K562 (cell line): Measurements from ENCODE around the gene RIT1. TPM values are rescaled to one million over a fixed set of nuclear protein-coding genes. Genes with fewer than 3 reads are reported as not detected.

ENCODE experiments used
- ARNT ChIP-seq, 2 experiments: fragments of 450-650 bp; IDR thresholded peaks; 2 replicates each; pipeline ENCODE4 v1.6.1; 2016; ENCODE audit warnings: mild to moderate bottlenecking in 1 of 2
- CEBPG ChIP-seq, 3 experiments: fragments of 200-800 bp in 1 of 3; sonication (Bioruptor generic) in 1 of 3; sonication (generic) in 1 of 3; formaldehyde crosslinking in 1 of 3; IDR thresholded peaks in 2 of 3; conservative IDR thresholded peaks in 1 of 3; 2 replicates each; pipeline versions ENCODE4 v1.6.1 to v1.8.0; 2016 to 2022; ENCODE audit warnings: missing compliant biosample characterization in 2 of 3, missing genetic modification characterization in 2 of 3, mild to moderate bottlenecking in 1 of 3, missing genetic modification reagents in 1 of 3
- CTBP1 ChIP-seq: fragments of 450-650 bp; IDR thresholded peaks from 2 replicates; pipeline ENCODE4 v1.6.1; 2016; ENCODE audit warnings: borderline replicate concordance
- CXXC5 ChIP-seq: fragments of 250-450 bp; sonication (Bioruptor Pico); IDR thresholded peaks from 2 replicates; pipeline ENCODE4 v1.8.0; 2022; ENCODE audit warnings: inconsistent platforms, mild to moderate bottlenecking, moderate library complexity
- E2F1 ChIP-seq: sonication (generic); formaldehyde crosslinking; IDR thresholded peaks from 2 replicates; pipeline ENCODE4 v1.8.1; 2023; ENCODE audit warnings: mild to moderate bottlenecking, missing genetic modification reagents, moderate library complexity
- ELF4 ChIP-seq: fragments of 450-650 bp; formaldehyde crosslinking; IDR thresholded peaks from 2 replicates; pipeline ENCODE4 v1.4.0; 2022; ENCODE audit warnings: missing genetic modification characterization
- ESRRB ChIP-seq: fragments of 250-450 bp; sonication (Bioruptor Pico); IDR thresholded peaks from 2 replicates; pipeline ENCODE4 v1.5.0; 2020; ENCODE audit warnings: mild to moderate bottlenecking, moderate library complexity, borderline replicate concordance
- MLLT1 ChIP-seq, 2 experiments: fragments of 450-650 bp; IDR thresholded peaks; 2 replicates each; pipeline ENCODE4 v1.6.1; 2016
- PATZ1 ChIP-seq: fragments of 250-450 bp; sonication (Bioruptor Pico); IDR thresholded peaks from 2 replicates; pipeline ENCODE4 v1.5.0; 2020; ENCODE audit warnings: mild to moderate bottlenecking, borderline replicate concordance
- POU5F1 ChIP-seq: fragments of 150-350 bp; IDR thresholded peaks from 2 replicates; pipeline ENCODE4 v1.6.1; 2014; ENCODE audit warnings: borderline replicate concordance, low read length, low read depth, mild to moderate bottlenecking; ENCODE audit not compliant: partially characterized antibody
- PRDM10 ChIP-seq: fragments of 450-650 bp; IDR thresholded peaks from 2 replicates; pipeline ENCODE4 v1.6.1; 2018; ENCODE audit not compliant: partially characterized antibody
- PTTG1 ChIP-seq: fragments of 450-650 bp; IDR thresholded peaks from 2 replicates; pipeline ENCODE4 v1.6.1; 2016; ENCODE audit warnings: low read depth, mild to moderate bottlenecking, missing genetic modification characterization, missing compliant biosample characterization
- RB1 ChIP-seq: fragments of 450-650 bp; IDR thresholded peaks from 2 replicates; pipeline ENCODE4 v1.6.1; 2017; ENCODE audit warnings: low read depth, mild to moderate bottlenecking
- RFX7 ChIP-seq: fragments of 250-450 bp; sonication (Bioruptor Pico); IDR thresholded peaks from 2 replicates; pipeline ENCODE4 v1.5.1; 2021; ENCODE audit warnings: mild to moderate bottlenecking
- USF1 ChIP-seq: sonication (generic); formaldehyde crosslinking; IDR thresholded peaks from 2 replicates; pipeline ENCODE4 v1.9.0; 2022; ENCODE audit warnings: mild to moderate bottlenecking, missing genetic modification reagents
- XRCC3 ChIP-seq: fragments of 450-650 bp; IDR thresholded peaks from 2 replicates; pipeline ENCODE4 v1.6.1; 2017; ENCODE audit warnings: mild to moderate bottlenecking, moderate library complexity
- ZKSCAN3 ChIP-seq: fragments of 250-450 bp; sonication (Bioruptor Pico); IDR thresholded peaks from 2 replicates; pipeline ENCODE4 v1.4.0; 2020
- ZNF436 ChIP-seq: fragments of 250-450, 450-650 bp; sonication (Bioruptor Pico); formaldehyde crosslinking; IDR thresholded peaks from 2 replicates; pipeline ENCODE4 v1.7.0; 2020; ENCODE audit warnings: mild to moderate bottlenecking
- ZZZ3 ChIP-seq: fragments of 450-650 bp; IDR thresholded peaks from 2 replicates; pipeline ENCODE4 v1.6.1; 2016; ENCODE audit warnings: antibody characterized with exemption, mild to moderate bottlenecking, moderate library complexity
- polyA plus RNA-seq, 8 experiments: library from polyadenylated mRNA; depleted of rRNA in 4 of 8; stranded (reverse) in 5 of 8; unstranded in 3 of 8; fragments of >200 nt; fragmentation: Nextera tagmentation in 2 of 8; fragmentation: Illumina TruSeq in 1 of 8; extraction: Ambion mirVana in 2 of 8; extraction: Trizol in 1 of 8; gene quantifications; 2 replicates each; pipeline versions ENCODE4 v1.2.1 to v1.2.3, GENCODE V29; 2011 to 2014; ENCODE audit warnings: inconsistent platforms in 1 of 8, missing spikeins in 1 of 8
- total RNA-seq, 7 experiments: library from RNA; depleted of rRNA in 6 of 7; stranded (reverse); fragments of >200 nt in 6 of 7; fragmentation: Illumina TruSeq in 2 of 7; extraction: Trizol in 2 of 7; gene quantifications; 2 replicates each; pipeline versions ENCODE4 v1.2.1 to v1.2.3, GENCODE V29; 2011 to 2021; ENCODE audit warnings: low replicate concordance in 1 of 7

RIT1 gene
- total and polyA plus RNA-seq, 9 of the 15 experiments (the other 6 are each of a cell fraction or from before 2014, with no cell fraction given) = 13.5 to 57.6 (median 22.9) TPM

- no peak for TF ChIP-seq CEBPG (CRISPR knock-in tag; IDR thresholded peaks at IDR 0.05)
- TF ChIP-seq CEBPG (tag; conservative IDR thresholded peaks at IDR 0.05 in 1 of 2, IDR thresholded peaks at IDR 0.05 in 1 of 2) = no peak
- TF ChIP-seq RB1 = peak; percentile 28; the same call in 1 of the 2 replicates
- TF ChIP-seq MLLT1 (IDR thresholded peaks at IDR 0.05) = peak in 1 of 2 experiments; percentile 61; a peak in 1 of 4 replicates
- TF ChIP-seq XRCC3 = no peak
- TF ChIP-seq ZNF436 (CRISPR knock-in tag) = no peak
- TF ChIP-seq PATZ1 (CRISPR knock-in tag) = no peak
- no peak for TF ChIP-seq USF1 (CRISPR knock-in tag)
- TF ChIP-seq PRDM10 = peak; percentile 96
- no peak for TF ChIP-seq ZKSCAN3 (CRISPR knock-in tag)
- TF ChIP-seq E2F1 (CRISPR knock-in tag) = no peak
- TF ChIP-seq CTBP1 = peak; percentile 37; the same call in 1 of the 2 replicates
- no peak for TF ChIP-seq CXXC5 (CRISPR knock-in tag)
- no peak for TF ChIP-seq RFX7 (CRISPR knock-in tag)
- no peak for TF ChIP-seq ELF4 (CRISPR knock-in tag)
- no peak for TF ChIP-seq ZZZ3
- TF ChIP-seq ARNT (IDR thresholded peaks at IDR 0.05) = no peak
- TF ChIP-seq ESRRB (CRISPR knock-in tag) = no peak
- TF ChIP-seq POU5F1 = no peak
- TF ChIP-seq PTTG1 (tag) = no peak
These were observed 27.1 kb upstream of the RIT1 start (continued) for GRCh38 chr1:155938220-155938627.
